Measurements from ENCODE around the gene NRL. TPM values are rescaled to one million over a fixed set of nuclear protein-coding genes. Genes with fewer than 3 reads are reported as not detected.
"Not testable (repeated sequence)": the region's sequence is repeated elsewhere in the genome, so short reads cannot be mapped to it uniquely, and the experiment has no call there.

NRL gene
- total RNA-seq, 4 donors from 2014 or later: 0.79 to 4.5 (median 3.3) TPM

DNA sequence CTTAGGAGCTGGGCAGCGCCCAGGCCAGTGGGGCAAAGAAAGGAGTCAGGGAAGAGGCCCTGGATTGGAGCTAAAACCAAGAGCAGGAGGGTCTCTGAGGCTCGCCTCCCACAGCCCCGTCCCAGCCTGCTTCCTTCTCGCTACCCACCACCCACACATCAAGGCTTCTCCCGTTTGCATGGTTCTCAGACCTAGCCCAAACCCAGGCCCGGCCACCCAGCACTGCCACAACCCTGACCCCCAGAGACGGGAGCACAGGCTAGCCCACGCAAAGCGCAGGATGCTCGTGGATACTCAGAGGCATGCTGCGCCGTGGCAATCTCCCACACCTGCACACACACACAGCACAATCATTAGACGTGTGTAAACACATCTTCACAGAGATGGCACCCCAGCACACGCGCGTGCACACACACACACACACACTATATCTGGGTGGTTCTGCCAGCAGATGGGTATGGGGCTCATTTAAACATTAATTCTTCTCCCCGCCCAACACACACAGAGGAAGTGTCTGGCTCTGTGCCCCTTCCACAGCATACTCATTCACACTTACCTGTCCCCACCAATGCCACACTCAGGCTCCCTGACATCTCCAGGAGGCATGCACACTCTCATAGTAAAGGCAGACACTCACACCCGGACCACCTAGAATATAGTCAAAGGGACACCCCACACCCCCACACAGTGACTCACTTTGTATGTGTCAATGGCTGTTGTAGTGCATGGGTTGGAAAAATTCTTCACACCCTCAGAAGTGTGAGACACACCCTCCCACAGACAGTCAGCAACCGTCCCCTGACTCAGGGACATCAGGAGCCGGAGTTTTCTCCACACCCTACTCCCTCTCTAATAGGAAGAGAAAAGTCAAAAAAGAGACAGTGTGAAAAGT is 61.8 kb downstream of the NRL start:
- peaks cover 11 to 29% (median 15%) of the 10 kb centered on the region in 3 donors for H3K4me1 ChIP-seq
- intact Hi-C loops (cut with DNase I): no loop called here
- no peak for DNase-seq
- WGBS, 2 donors: 45 to 46% methylated on average over 7 to 19 of the region's 20 CpGs
- TF ChIP-seq, protein P1, sequence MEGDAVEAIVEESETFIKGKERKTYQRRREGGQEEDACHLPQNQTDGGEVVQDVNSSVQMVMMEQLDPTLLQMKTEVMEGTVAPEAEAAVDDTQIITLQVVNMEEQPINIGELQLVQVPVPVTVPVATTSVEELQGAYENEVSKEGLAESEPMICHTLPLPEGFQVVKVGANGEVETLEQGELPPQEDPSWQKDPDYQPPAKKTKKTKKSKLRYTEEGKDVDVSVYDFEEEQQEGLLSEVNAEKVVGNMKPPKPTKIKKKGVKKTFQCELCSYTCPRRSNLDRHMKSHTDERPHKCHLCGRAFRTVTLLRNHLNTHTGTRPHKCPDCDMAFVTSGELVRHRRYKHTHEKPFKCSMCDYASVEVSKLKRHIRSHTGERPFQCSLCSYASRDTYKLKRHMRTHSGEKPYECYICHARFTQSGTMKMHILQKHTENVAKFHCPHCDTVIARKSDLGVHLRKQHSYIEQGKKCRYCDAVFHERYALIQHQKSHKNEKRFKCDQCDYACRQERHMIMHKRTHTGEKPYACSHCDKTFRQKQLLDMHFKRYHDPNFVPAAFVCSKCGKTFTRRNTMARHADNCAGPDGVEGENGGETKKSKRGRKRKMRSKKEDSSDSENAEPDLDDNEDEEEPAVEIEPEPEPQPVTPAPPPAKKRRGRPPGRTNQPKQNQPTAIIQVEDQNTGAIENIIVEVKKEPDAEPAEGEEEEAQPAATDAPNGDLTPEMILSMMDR (IDR thresholded peaks at IDR 0.05): no peak
- no peak for TF ChIP-seq POLR2A (IDR thresholded peaks at IDR 0.05)
- H3K4me3 ChIP-seq: peak overlapping the region; percentile 50 to 74 (median 62)
- H3K27ac ChIP-seq: no peak overlapping the region
- H3K36me3 ChIP-seq: no peaks in the 10 kb centered on the region
- H3K27me3 ChIP-seq: peaks cover 0 to 19% (median 0%) of the 10 kb centered on the region in 4 donors
- no peaks in the 10 kb centered on the region for H3K9me3 ChIP-seq

DNA sequence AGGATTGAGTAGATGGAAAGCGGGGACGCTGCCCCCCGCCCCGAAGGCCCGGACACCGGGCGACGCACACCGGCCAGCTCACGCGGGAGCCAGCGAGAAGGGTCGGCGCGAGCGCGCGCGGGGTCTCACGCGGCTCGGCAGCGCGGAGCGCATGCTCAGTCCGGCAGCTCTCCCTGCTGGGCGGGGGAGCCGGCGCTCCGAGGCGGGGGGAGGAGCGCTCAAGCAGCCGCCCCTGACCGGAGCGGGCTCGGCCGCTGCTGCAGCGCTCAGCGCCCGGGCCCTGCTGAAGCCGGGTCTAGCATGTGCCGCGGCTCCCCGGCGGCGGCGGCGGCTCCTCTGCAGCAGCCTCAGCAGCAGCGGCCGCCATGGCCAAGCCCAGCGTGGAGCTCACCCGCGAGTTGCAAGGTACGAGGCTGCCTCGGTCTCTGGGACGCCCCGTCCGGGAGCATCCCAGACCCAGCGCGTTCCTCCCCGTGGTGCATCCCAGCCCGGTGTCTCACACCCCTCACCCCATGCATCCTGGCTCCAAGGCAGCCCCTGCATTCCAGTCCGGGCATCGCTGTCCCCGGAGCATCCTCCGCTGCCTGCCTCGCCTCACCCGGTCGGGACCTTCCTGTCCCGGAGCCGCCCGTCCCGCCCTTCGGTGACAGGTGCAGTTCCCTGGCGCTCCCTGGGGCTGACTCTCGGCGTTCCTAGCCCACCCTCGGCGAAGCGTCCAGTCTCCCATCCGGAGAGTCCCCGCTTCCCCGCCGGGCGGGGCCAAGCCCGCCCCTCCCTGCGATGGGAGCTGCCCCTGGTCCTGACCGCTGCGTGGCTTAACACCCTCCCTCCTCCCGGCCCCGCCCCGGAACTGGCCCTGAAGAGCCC is 62.7 kb downstream of the NRL start, which contains the start of gene CARMIL3:
Gene CARMIL3 (plus strand): TSS at position 221 of the 867 bp plus-strand sequence. CDS start 145 bp downstream, at position 366.
- no peak for DNase-seq
- WGBS, 2 donors: 0% methylated on average over 1 of the region's 92 CpGs; no CpG with 5 or more reads in 1 of the 2 donors
- Histone ChIP-seq H3K9me3 (no peaks in the 10 kb centered on the region), H3K27ac (peak within 1 kb of the TSS; percentile 68 to 85 (median 82)), H3K27me3 (peaks cover 0 to 19% (median 0%) of the 10 kb centered on the region in 4 donors), H3K4me3 (peak within 1 kb of the TSS; percentile 50 to 74 (median 62)), H3K4me1 (peaks cover 11 to 29% (median 15%) of the 10 kb centered on the region in 3 donors), H3K36me3 (no peaks in the 10 kb centered on the region)
- TF ChIP-seq, protein P1 (IDR thresholded peaks at IDR 0.05): peak in 1 of 6 experiments; percentile 18
- peak in 1 of 4 donors; percentile 28 for TF ChIP-seq POLR2A (IDR thresholded peaks at IDR 0.05)
- intact Hi-C loops (cut with DNase I): no loop called here

DNA sequence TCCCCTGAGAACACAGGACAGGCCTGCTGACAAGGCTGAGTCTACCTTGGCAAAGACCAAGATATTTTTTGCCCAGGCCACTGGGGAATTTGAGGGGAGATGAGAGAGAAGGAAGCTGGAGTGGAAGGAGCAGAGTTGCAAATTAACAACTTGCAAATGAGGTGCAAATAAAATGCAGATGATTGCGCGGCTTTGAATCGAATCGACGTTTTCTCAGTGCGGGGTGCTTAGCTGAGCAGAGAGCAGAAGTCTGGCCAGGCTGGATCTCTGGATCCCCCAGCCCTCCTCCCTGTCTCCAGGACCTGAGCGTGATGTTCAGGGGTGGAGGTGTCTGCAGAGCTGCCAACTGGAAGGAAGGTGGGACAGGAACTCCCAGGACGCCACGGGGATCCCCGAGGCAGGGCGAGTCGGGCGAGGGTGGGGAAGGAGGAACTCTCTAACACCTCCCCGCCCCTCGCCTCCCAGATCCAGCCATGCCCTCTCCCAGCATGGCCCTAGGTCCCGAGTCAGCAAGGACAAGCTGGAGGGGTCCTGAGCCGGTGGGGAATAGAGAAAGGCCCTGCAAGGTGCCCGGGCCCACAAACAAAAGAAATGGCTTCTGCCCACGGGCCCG is 63.5 kb downstream of the NRL start:
- Histone ChIP-seq H3K27me3 (peaks cover 0 to 17% (median 0%) of the 10 kb centered on the region in 4 donors), H3K27ac (peak overlapping the region; percentile 68 to 85 (median 82)), H3K36me3 (no peaks in the 10 kb centered on the region), H3K4me3 (peak overlapping the region; percentile 50 to 74 (median 62)), H3K4me1 (peaks cover 11 to 29% (median 15%) of the 10 kb centered on the region in 3 donors), H3K9me3 (no peaks in the 10 kb centered on the region)
- TF ChIP-seq, protein P1 (IDR thresholded peaks at IDR 0.05): no peak
- TF ChIP-seq POLR2A (IDR thresholded peaks at IDR 0.05): no peak
- no peak for DNase-seq
- intact Hi-C loops (cut with DNase I): no loop called here
- 40 to 47% methylated on average over 6 to 7 of the region's 20 CpGs for WGBS, 2 donors

DNA sequence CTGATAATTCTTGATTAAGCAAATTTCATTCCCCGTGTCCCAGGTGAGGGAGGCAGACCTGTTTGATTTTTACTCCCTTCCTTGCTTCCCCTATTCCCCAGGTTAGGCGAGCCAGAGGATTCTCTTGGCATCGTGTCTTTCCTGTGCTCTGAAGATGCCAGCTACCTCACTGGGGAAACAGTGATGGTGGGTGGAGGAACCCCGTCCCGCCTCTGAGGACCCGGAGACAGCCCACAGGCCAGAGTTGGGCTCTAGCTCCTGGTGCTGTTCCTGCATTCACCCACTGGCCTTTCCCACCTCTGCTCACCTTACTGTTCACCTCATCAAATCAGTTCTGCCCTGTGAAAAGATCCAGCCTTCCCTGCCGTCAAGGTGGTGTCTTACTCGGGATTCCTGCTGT is 64.0 kb downstream of the NRL start:
- H3K27ac ChIP-seq; intact Hi-C loops (cut with DNase I): not testable (repeated sequence)
- H3K4me1 ChIP-seq: peaks cover 11 to 29% (median 15%) of the 10 kb centered on the region in 3 donors

DNA sequence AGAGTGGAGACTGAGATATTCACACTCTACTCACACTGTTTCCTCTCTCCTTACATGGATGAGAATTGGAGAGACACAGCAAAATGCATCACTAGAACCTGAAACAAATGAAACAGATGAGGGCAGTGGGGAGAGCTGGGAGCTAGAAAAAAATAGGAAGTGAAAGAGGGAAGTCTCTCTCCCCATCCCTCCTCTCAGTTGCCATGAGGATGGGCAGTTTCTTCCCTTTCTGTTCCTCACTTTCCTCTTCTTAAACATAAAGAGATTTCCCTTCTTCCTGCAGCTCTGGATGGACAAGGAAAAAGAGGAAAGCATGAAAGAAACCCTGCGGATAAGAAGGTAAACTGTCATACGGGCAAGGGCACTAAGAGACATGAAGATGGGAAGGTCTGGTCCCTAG is 65.7 kb downstream of the NRL start:
- H3K27me3 ChIP-seq; H3K9me3 ChIP-seq; intact Hi-C loops (cut with DNase I); H3K4me3 ChIP-seq; H3K27ac ChIP-seq; H3K36me3 ChIP-seq; DNase-seq: not testable (repeated sequence)
- H3K4me1 ChIP-seq: peaks cover 11 to 34% (median 15%) of the 10 kb centered on the region in 3 donors
- WGBS, 2 donors: 67 to 80% methylated on average over 1 of the region's 2 CpGs

More for the DNA sequence above, 64.0 kb downstream of the NRL start:
- H3K36me3 ChIP-seq, H3K4me3 ChIP-seq, DNase-seq, H3K9me3 ChIP-seq: not testable (repeated sequence)
- 53 to 70% methylated on average over 5 to 6 of the region's 8 CpGs for WGBS, 2 donors
- peaks cover 0 to 16% (median 0%) of the 10 kb centered on the region in 4 donors for H3K27me3 ChIP-seq
